Activated CD8-positive, alpha-beta memory T cell treated with anti-CD3 and anti-CD28 coated beads, Interleukin-2, amount 50 U/mL, for 48 hours (primary cell): ENCODE results near the gene LAPTM4A.
A peak's percentile ranks its signal among the peaks of the same experiment; 100 is the strongest.
"Not testable (repeated sequence)": the region's sequence is repeated elsewhere in the genome, so short reads cannot be mapped to it uniquely, and the experiment has no call there.

Experiments used
- DNase-seq: peaks from one replicate; pipeline ENCODE4 v3.0.0-alpha.2; 2020

The LAPTM4A gene

DNA sequence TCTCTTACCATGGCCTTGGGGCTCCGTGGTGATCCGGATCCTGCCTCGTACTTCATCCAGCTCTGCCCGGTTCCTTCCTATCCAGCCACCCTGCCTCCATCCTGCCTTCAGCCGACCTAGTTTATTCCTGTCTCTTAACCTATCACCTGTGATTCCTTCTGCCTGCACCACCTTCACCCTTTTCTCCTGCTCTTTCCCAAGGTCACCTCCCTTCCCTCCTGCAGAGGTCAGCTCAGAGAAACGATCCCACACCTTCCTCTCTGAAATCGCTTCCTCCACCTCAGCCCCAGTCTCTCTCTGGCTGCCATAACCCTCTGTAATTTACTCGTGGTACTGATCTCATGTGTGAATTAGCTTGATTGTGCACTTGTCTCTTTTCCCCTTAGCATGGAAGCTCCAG lies 23.5 kb upstream of the LAPTM4A start:
- DNase-seq: no peak

DNA sequence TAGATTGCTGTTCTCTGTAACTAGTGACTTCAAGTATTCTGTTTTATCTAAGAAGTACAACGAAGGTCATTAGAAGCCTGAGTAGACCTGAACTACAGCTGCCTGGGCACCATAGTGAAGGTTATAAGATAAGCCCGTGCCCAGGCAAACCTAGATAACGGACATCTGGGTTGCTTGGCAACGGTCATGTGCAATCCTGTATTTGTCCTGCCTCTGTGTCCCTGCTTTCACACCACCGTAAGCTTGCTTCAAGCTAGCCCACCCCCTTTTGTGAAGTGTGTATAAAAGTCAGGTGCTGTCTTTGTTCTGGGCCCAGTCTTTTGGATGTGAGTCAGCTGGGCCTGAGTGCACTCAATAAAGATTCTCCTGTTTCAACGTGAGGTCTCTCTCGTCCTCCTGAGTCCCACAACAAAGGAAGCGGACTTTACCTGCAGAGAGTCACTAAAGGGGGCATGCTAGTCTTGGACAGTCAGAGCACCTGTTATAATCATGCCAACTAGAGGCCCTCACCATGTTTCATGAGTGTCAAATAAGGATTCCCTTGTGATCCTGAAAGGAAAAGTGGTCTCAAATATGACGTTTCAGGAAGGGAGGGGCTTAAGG lies 22.7 kb upstream of the LAPTM4A start:
- DNase-seq: not testable (repeated sequence)

DNA sequence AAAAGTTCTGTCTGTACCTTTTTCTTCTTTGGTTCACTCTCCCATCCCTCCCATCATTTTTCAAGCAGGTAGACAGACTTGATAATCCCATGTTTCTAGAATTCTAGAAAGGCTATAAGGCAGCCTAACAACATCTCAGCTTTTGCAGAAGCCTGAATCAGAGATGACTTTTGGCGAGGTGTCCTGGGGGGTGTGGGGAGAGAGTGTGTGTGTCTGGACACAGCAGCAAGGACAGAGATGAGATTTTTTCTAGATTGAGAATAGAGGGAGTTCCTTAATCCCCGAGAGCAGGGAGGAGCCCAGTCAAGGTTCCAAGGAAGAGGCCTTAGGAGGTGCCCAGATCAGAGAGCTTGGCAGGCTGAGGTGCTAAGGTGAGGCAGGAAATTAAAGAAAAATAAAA lies 22.0 kb upstream of the LAPTM4A start:
- DNase-seq: no peak

DNA sequence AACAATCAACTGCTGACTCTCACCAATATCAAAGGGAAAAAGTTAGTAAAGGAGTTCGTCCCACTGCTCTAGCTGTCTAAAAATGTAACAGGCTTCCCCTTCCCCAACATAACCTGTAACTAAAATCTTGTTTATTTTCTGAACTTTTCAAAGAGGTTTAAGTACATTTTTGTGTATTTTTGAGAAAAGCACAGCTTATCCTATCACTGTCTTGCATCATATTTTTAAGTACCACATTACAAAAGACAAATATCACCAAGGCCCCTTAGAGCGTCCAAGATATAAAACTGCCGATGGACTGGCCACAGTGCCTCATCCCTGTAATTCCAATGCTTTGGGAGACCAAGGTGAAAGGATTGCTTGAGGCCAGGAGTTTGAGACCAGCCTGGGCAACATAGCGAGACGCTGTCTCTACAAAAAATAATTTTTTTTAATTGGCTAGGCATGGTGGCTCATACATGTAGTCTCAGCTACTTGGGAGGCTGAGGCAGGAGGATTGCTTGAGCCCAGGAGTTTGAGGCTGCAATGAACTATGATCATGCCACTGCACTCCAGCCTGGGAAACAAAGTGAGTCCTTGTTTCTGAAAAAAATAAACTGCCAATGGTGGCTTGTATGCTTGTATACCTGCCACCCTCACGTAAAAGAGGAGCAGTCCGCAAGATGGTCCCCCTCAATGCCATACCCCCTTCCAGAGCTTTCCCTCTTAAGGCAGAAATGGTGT lies 21.2 kb upstream of the LAPTM4A start:
- DNase-seq: no peak

DNA sequence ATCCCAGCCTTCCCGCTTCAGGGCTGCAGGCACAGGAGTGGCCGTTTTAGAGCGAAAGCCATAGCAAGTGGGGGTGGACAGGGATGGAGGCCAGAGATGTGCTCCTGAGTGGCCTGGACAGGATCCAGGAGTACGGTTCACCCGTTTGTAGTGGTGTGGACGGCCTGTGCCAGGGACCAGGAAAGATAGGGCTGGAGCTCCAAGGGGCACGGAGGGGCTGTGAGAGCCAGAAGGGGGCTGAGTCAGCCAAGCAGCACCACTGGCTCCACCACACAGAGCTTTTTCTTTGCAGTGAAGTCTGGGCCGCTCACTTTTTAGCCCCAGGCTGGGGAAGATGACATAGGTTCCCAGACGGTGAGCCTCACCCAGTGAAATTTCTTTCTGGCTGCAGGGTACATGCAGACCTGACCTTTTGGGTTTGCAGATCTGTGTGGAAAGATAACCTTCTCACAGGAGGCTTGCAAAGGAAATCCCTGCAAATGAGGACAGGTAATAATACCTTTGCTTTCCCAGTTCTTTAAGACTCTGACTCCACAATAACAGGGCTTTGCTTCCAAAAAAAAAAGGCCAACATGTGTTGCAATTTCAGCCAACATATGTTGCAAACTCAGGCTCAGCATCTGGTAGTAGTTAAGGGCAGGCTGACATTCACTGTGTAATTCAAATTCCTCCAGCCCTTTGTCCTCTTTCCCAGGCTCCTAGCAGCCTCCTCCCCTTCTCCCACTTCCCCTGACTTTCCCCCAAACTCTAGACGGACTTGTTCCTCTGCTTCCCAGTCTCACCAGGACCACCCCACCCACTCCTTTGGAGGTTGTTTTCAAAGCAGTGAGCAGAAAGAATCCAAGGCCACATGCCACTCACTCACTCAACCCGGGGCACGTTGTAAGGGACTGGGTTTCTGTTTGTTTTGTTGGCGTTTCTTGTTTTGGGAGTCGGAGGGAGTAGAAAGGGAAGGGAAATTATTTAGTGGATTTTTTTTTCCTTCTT lies 20.3 kb upstream of the LAPTM4A start:
- DNase-seq: no peak

DNA sequence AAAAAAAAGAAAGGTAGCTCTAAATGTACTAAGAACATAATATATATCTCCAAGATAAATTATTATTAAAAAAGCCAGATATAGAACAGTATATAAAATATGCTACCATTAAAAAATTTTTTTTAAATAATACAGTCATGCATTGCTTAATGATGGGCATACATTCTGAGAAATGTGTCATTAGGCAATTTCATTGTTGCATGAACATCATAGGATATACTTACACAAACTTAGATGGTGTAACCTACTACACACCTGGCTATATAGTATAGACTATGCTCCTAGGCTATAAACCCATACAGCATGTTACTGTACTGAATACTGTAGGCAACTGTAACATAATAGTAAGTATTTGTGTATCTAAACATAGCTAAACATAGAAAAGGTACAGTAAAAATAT lies 18.3 kb upstream of the LAPTM4A start:
- DNase-seq: no peak

DNA sequence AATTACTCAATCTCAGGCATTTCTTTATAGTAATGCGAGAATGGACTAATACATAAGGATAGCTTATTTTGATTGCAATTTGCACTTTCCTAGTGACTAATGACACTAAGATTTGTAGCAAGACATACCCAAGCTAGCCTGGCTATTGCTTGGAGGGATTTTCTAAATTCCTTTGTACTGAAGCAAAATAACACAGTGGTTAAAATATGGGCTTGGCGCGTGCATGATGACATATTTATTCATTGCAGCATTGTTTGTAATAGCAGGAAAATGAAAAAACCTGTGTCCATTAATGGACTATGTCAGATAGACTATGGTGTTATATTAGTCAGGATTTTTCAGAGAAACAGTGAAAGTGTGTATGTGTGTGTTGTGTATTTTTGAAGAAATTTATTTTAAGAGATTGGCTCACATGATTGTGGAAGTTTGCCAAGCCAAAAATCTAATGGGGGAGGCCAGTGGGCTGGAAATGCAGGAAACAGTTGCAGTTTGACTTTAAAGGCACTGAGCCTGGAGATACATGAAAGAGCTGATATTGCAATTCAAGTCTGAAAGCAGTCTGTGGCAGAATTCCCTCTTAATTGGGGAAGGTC lies 16.7 kb upstream of the LAPTM4A start:
- DNase-seq: no peak

DNA sequence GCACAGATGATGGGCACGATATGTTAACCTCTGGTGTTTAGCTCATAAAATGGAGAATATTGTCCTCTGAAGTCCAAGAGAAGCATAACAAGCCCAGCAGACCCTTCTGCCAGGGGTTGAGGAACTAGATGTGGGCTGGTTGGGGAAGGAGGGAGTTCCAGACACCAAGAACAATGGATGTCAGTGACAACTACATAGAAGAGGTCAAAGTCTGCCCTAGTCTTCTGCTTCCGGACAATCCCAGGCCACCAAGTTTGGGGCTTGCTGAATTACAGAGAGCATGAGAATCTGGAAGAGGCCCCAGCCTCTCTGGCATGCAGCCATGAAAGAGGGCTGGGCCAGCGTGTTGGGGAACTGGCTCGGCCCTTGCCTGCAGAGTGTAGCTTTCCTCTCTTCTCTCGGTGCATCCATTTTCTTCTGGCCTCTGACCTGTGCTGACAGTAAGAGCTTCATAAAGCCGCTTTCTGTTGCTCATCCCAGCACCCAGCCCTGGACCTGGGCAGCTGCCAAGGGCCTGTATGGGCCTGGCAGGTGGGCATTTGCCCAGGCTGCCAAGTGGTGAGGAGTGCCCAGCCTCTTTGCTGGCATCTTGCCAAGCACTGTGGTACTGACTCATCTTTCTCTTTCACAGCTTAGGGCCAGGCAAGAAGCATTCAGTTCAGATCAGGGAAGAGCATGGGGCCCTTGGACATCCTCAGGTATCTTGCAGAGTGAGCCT lies 14.6 kb upstream of the LAPTM4A start:
- DNase-seq: peak; percentile 56

DNA sequence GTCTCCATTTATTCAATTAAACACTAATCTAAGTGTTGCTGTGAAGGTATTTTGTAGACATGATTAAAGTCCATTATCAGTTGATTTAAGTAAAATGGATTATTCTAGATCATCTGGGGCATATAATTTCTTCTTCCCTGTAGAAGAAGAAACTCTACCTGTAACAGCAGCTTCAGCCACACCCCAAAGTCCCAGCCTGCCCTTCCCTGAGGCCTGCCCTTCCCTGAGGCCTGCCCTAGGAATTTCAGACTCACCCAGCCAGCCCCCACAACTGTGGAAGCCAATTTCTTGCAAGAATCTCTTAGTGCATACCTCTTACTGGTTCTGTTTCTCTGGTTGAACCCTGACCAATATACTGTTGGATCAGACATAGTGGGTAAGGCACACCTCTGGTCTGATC lies 13.4 kb upstream of the LAPTM4A start:
- DNase-seq: no peak

DNA sequence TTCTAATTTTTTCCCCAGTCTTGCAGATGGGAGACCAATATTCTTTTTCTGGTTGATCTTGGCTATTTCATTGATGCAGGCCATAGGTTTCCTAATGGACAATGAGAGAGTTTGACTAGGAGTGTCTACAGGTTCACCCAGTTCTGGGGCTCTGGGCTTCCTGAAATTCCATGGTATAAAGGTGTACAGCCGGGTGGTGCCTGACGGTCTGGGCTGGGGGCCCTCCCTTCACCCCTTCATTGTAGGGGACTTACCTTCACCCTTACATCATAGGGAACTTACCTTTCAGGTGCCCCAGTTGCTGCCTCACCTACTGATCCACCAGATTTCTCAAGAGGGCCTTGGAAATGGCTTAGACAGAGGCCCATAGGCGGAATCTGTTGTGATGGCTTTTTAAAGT lies 13.0 kb upstream of the LAPTM4A start:
- DNase-seq: no peak

DNA sequence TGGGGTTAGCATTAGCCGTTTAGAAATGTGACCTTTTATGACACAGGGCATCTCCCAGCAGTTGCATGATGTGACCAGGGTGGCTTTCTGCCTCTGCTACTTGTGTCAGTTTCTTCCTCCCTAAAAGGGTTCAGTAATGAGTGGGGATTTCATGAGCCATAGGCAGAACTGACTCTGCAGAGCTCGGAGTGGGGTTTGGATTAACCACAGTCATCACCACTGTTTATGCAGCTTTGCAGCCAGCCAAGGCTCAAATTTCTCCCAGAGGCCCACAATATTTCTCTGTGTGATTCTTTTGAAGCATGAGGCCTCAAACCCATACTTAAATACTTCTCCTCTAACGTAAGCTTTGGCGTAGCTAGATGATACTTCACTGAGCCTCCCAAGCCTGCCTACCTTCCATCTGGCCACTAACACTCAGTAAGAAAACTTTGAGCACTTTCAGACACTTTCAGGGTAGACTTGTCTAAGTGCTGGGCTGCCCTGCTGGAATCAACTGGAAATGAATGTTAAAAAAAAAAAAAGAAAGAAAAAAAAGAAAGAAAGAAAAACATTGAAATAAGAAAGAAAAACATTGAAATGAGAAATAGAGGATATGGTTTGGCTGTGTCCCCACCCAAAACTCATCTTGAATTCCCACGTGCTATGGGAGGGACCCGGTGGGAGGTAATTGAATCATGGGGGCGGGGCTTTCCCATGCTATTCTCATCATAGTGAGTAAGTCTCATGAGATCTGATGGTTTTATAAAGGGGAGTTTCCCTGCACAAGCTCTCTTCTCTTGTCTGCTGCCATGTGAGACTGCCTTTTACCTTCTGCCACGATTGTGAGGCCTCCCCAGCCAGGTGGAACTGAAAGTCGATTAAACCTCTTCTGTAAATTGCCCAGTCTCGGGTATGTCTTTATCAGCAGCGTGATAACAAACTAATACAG lies 11.5 kb upstream of the LAPTM4A start:
- DNase-seq: no peak

DNA sequence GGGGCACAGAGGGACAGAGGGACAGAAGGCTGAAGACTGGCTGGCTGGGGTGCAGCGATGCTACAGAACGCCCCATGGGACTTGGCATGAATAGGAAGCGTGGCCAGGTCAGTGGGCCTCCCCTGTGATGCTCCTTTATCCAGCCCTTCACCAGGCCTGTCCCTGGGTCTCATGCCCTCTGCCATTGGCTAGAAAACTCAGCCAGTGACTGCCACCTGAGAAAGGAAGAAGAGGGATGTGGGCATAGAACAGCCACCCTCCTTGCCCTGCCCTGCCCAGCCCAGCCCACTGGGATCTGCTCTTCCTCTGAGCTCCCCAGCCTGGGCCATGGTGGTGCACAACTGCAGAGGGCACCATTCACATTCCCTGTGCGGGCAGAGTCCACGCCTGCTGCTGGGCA lies 10.5 kb upstream of the LAPTM4A start:
- DNase-seq: no peak

DNA sequence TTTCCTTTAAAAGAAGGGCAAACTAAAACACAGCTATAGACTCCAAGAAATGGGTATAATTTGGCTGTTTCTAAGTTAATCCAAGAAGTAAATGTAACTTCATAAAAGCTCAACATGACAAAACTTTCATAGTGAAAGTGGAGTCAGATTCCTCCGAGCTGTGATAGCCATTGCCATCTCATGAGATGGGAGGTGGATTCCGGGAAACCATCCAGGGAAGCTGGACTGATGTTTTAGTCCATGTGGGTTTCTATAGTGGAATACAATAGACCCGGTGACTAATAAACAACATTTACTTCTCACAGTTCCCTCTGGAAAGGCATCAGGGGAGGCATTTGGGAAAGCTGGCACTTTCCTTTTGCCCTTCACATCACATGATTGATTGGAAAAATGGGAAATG lies 10.0 kb upstream of the LAPTM4A start:
- no peak for DNase-seq

DNA sequence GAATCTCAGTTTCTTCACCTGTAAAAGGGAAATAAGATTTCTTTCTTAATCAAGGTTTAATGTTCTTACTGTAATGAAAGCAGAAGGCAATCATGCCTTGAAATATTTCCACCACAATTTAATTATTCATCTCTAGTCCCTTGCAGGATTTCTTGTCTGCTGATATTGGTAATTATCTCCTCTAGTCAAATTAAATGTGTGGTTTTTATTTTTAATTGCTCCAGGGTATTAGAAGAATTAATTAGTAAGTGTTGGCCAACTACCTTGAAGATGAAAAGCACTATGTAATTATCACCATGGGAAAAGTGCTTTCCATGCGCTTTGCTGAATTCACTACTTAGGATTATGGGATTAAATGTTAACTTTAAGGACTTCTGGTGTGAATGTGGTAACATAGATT lies 8.7 kb upstream of the LAPTM4A start:
- no peak for DNase-seq

DNA sequence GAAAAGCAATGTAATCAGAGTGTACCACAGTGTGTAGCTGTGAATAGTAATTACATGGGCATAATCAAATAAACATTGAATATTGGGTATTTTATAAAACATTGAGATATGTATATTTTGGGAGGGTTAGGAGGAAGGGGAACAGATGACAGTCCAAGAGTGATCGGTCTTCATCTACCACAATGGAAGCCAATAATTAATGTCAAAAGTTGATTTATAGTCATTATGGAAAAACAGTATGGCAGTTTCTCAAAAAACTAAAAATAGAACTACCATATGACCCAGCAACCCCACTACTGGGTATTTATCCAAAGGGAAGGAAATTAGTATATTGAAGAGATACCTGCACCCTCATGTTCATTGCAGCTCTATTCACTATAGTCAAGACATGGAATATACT lies 5.8 kb upstream of the LAPTM4A start:
- DNase-seq: no peak

DNA sequence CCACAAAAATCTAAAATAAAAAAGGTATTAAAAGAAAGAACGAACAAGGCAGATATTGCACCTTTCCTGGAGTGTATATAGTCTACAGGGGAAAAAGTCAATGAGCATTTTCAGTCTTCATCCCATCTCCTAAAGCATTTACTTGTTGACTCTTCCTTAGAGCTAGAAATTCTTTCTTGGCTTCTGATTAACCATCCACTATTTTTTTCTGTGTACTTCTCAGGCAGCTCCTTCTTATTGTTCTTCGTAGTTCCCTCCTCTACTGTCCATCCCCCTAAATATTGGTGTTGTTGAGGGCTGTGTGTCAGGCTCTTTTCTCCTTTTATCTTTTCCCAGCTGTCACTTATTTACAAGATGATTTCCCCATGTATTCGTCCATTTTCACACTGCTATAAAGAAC lies 3.5 kb upstream of the LAPTM4A start:
- no peak for DNase-seq

DNA sequence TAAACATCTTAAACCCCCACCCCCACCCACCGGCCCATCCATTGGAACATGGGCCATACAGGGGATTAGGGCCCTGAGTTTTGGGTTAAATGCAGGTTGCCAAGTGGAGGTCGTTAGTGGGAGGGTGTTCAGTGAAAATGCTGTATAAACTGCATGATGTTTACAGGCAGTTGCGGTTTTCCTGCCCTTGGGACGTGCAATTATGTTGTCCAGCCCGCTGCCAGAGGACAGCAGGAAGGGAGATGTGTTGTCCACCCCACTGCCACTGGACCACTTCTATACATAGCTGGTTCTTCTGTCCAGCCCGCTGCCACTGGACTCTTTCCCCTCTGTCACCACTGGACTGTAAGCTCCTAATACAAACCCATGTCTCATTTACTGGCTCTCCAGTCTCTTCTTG lies 2.7 kb upstream of the LAPTM4A start:
- DNase-seq: no peak

DNA sequence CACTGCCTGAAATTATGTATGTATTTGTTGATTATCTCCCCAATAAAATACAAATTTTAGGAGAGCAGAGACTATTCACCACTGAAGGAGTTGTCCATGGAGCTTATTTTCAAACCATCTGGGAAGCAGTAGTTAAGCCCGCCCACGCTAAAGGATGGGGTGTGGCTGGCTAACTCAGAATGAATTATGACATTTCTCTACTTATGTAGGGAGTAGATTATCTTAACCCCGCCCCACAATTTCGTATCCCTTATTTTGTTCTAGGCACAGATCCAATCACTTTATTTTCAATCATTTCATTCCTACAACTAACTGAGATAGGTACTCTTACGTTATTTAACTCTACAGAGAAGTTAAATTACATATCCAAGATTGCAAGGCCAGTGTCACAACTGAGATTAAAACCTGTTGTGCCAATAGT lies 1.4 kb upstream of the LAPTM4A start:
- no peak for DNase-seq

DNA sequence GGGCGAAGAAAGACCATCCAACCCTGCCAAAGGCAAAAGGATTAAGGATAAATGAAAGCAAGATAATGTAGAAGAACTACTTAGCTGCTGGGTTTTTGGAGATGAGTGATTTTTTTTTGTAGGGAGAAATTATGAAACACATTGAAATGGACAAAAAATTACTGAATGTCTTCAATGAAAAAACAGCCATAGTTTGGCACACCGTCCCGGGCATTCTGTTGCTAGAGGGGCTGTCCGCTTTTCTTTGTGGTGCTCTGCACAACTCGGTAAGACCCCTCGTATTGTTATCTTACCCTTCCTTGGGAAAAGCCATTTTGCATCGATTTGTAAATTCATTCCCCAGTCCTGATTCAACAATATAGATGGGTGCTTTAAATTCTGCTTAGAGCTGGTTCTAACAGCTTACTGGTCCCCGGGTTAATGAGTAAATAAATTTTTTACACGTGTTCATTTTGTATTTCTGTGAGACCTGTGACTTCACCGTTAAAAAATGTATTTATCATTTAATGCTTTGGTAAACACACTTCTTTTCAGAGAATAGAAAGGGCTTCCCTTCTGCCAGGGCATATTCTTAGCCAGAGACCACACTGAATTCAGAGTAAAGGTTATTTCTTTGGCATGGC lies 912 bp upstream of the LAPTM4A start:
- DNase-seq: no peak

DNA sequence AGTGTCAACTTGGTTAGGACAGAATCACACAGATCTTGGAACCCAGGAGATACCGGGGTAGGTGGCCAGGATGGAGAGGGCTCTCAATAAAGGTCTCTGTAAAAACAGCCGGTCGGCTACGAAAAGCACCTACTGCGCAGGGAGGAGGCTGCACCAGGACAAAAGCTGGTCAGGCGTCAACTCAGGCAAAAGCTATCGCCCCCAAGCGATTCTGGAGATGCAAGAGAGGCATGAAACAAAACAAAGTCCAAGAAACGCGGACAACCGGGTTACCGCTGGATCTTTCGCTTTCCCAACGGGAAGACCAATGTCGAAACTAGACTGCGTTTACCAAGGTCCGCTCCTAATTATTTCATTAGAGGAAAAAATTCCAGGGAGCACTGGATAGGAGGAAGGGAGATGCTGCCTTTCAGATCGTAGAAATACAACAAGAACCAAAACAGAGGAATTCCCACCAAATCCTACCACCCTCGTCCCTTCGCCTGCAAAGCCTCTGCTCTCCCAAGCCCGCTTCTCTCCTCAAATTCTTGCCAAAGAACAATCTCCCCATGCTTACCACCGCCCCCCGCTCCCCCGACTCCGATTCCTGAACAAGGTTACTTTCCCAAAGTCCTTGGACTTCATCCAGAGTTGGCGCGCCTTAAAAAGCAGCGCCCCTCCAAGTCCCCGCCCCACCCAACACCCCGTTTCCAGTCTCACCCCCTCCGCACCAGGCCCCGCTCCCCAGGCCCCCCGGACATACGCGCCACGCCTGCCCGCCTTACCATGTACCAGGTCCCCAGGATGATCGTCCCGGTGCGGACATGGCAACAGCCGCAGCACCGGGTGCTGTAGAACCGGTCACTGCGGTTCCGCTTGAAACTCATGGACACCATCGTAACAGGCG lies 539 bp downstream of the LAPTM4A start:
- DNase-seq: peak; percentile 64
